OCI-LY3 (cell line): ENCODE results near the gene ARID5A.

Experiments used
- H2AFZ ChIP-seq: fragments of 200-600, 300-600 bp; shearing (Covaris generic); 2 replicates; pipeline ENCODE4 v1.6.0; 2014; ENCODE audit warnings: antibody characterized with exemption, low read depth, low read length
- H3K27ac ChIP-seq: fragments of 200-600, 300-600 bp; sonication (generic); 2 replicates; pipeline ENCODE4 v1.5.1; 2014; ENCODE audit warnings: mild to moderate bottlenecking, low read length, moderate library complexity, mixed read lengths
- H3K27me3 ChIP-seq: fragments of 200-600, 300-600 bp; sonication (generic); 2 replicates; pipeline ENCODE4 v1.6.1; 2014; ENCODE audit warnings: low read depth, low read length, mixed read lengths
- H3K36me3 ChIP-seq: fragments of 200-600, 300-600 bp; sonication (generic); replicated peaks from 2 replicates; pipeline ENCODE3; 2014; ENCODE audit warnings: low read depth, low read length, mixed read lengths
- H3K4me1 ChIP-seq: fragments of 300-600, 200-600 bp; sonication (generic); 2 replicates; pipeline ENCODE4 v1.6.1; 2014; ENCODE audit warnings: low read length, mixed read lengths
- H3K4me2 ChIP-seq: fragments of 200-600, 300-600 bp; sonication (generic); 2 replicates; pipeline ENCODE4 v1.6.1; 2014; ENCODE audit warnings: low read length, mixed read lengths
- H3K4me3 ChIP-seq: fragments of 300-600, 200-600 bp; sonication (generic); 2 replicates; pipeline ENCODE4 v1.5.1; 2014; ENCODE audit warnings: antibody characterized with exemption, mild to moderate bottlenecking, low read length, moderate library complexity
- H3K79me2 ChIP-seq: fragments of 300-600, 200-600 bp; shearing (Covaris generic); 2 replicates; pipeline ENCODE4 v1.6.1; 2014; ENCODE audit warnings: mild to moderate bottlenecking, low read length, mixed read lengths
- H3K9ac ChIP-seq: fragments of 300-600, 200-600 bp; shearing (Covaris generic); 2 replicates; pipeline ENCODE4 v1.6.0; 2014; ENCODE audit warnings: mild to moderate bottlenecking, low read length, moderate library complexity
- H3K9me3 ChIP-seq: fragments of 200-600, 300-600 bp; shearing (Covaris generic); 2 replicates; pipeline ENCODE4 v1.6.1; 2014; ENCODE audit warnings: low read length, mixed read lengths; ENCODE audit not compliant: insufficient read depth
- H4K20me1 ChIP-seq: fragments of 200-600, 300-600 bp; sonication (generic); 2 replicates; pipeline ENCODE4 v1.6.1; 2016; ENCODE audit warnings: low read length, mixed read lengths; ENCODE audit not compliant: insufficient read depth
- EZH2phosphoT487 ChIP-seq: fragments of 200-600 bp; shearing (Covaris generic); IDR thresholded peaks from 2 replicates; pipeline ENCODE4 v1.6.1; 2018; ENCODE audit warnings: antibody characterized with exemption, mixed run types, low read depth
- TF ChIP-seq, protein P1 (sequence below): fragments of 200-600, 300-600 bp; sonication (generic); IDR thresholded peaks from 2 replicates; pipeline ENCODE4 v1.5.1; 2014; ENCODE audit warnings: antibody characterized with exemption, low read length, low read depth

The ARID5A gene

DNA sequence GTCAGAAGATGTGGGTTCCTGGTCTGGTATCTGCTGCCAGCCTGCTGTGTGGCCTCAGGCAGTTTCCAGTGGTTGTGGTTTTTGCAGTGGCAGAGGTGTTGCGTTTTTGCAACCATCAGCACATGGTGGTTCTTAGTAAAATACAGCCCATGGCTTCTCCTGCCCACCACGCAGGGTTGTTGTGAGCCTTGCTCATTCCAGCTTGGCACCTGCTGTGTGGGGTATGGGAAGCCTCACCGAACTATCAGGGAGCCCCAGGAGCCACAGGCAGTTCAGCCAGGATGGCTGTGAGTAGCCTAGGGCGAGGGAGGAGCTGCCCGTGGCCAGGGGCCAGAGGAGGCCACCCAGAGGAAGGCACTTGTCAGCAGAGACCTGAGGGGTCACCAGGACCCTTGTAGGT is 9.8 kb downstream of the ARID5A start:
- H3K4me3 ChIP-seq: no peak overlapping the region
- peaks cover 5% of the 10 kb centered on the region; the same call in 1 of the 2 replicates for H3K79me2 ChIP-seq
- H3K36me3 ChIP-seq: peaks cover 20% of the 10 kb centered on the region
- H3K9ac ChIP-seq: no peak overlapping the region
- H3K27ac ChIP-seq: no peak overlapping the region
- H4K20me1 ChIP-seq: peaks cover 46% of the 10 kb centered on the region
- TF ChIP-seq EZH2phosphoT487: no peak
- TF ChIP-seq, protein P1, sequence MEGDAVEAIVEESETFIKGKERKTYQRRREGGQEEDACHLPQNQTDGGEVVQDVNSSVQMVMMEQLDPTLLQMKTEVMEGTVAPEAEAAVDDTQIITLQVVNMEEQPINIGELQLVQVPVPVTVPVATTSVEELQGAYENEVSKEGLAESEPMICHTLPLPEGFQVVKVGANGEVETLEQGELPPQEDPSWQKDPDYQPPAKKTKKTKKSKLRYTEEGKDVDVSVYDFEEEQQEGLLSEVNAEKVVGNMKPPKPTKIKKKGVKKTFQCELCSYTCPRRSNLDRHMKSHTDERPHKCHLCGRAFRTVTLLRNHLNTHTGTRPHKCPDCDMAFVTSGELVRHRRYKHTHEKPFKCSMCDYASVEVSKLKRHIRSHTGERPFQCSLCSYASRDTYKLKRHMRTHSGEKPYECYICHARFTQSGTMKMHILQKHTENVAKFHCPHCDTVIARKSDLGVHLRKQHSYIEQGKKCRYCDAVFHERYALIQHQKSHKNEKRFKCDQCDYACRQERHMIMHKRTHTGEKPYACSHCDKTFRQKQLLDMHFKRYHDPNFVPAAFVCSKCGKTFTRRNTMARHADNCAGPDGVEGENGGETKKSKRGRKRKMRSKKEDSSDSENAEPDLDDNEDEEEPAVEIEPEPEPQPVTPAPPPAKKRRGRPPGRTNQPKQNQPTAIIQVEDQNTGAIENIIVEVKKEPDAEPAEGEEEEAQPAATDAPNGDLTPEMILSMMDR: no peak
- H3K4me1 ChIP-seq: no peaks in the 10 kb centered on the region
- no peaks in the 10 kb centered on the region for H3K27me3 ChIP-seq
- no peak overlapping the region for H2AFZ ChIP-seq
- no peak overlapping the region for H3K4me2 ChIP-seq
- H3K9me3 ChIP-seq: no peaks in the 10 kb centered on the region

DNA sequence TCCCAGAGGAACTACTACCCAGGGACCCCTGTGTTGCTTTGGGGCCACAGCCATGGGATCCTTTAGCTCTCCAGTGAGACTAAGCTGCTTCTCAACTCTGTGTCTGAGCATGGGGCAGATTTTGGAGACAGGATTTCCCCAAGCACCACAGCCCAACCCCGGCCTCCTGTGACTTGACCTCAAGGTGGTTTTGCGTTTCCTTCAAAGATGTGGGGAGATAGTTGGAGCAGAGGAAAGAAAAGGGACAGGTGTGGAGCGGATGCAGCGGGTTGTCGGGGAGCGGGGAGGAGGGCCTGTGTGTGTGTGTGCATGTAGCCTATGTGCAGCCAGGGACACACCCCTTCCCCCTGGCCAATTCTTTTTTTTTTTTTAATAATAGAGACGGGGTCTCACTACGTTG is 10.2 kb downstream of the ARID5A start:
- Histone ChIP-seq H3K9me3 (no peaks in the 10 kb centered on the region), H3K4me1 (no peaks in the 10 kb centered on the region), H3K4me2 (no peak overlapping the region), H4K20me1 (peaks cover 42% of the 10 kb centered on the region), H2AFZ (no peak overlapping the region), H3K27me3 (no peaks in the 10 kb centered on the region), H3K27ac (no peak overlapping the region), H3K4me3 (no peak overlapping the region), H3K36me3 (peaks cover 23% of the 10 kb centered on the region), H3K9ac (no peak overlapping the region), H3K79me2 (peaks cover 5% of the 10 kb centered on the region; the same call in 1 of the 2 replicates)
- TF ChIP-seq, protein P1: no peak
- no peak for TF ChIP-seq EZH2phosphoT487

DNA sequence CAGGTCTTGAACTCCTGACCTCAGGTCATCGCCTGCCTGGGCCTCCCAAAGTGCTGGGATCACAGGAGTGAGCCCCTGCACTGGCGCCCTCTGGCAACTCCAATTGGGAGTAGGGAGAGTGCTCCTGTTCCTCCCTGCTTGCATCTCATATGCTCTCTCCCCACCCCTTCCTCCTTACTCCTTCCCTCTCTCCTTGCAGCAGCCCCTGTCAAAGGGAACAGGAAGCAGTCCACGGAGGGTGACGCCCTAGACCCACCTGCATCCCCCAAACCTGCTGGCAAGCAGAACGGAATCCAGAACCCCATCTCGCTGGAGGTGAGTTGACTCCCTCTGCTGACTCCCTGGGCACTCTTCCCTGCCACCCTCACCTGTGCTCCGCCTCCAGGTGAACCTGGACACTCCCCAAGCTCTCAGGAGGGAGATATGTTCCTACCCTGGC is 10.7 kb downstream of the ARID5A start:
- Histone ChIP-seq H3K79me2 (peaks cover 5% of the 10 kb centered on the region; the same call in 1 of the 2 replicates), H3K9me3 (no peaks in the 10 kb centered on the region), H3K36me3 (peaks cover 23% of the 10 kb centered on the region), H3K9ac (no peak overlapping the region), H3K4me1 (no peaks in the 10 kb centered on the region), H2AFZ (no peak overlapping the region), H3K27me3 (no peaks in the 10 kb centered on the region), H3K27ac (no peak overlapping the region), H4K20me1 (peaks cover 37% of the 10 kb centered on the region), H3K4me3 (no peak overlapping the region), H3K4me2 (no peak overlapping the region)
- TF ChIP-seq, protein P1: no peak
- no peak for TF ChIP-seq EZH2phosphoT487

DNA sequence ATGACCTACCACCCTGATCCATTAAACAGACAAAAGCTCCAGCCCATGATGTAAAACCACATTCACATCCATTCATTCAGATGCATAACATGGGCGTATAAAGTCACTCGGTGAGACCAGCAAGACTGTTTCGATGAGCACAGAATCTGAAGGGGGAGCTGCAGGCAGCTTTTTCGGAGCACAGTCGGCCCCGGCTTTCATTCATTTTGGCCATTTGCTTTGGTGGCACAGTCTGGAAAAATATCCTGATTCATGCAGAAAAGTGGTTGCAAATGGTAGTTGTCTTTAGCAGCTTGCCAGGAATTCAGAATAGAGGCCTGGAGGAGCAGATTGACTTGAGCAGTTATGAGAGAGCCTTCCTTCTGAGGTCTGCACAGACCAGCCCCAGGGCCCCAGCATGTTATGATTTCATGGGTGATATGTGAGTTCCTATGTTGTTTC is 11.2 kb downstream of the ARID5A start:
- Histone ChIP-seq H3K9me3 (no peaks in the 10 kb centered on the region), H2AFZ (no peak overlapping the region), H3K27me3 (no peaks in the 10 kb centered on the region), H3K36me3 (peaks cover 23% of the 10 kb centered on the region), H3K4me2 (no peak overlapping the region), H3K79me2 (peaks cover 5% of the 10 kb centered on the region; the same call in 1 of the 2 replicates), H3K4me1 (no peaks in the 10 kb centered on the region), H3K9ac (no peak overlapping the region), H3K4me3 (no peak overlapping the region), H4K20me1 (peaks cover 32% of the 10 kb centered on the region), H3K27ac (no peak overlapping the region)
- TF ChIP-seq EZH2phosphoT487: no peak
- TF ChIP-seq, protein P1: no peak
